Endodermal cell (in vitro differentiated cells): ENCODE results near the gene OLFML3. TPM values are rescaled to one million over a fixed set of nuclear protein-coding genes. Genes with fewer than 3 reads are reported as not detected.

Source experiments
- DNase-seq: peaks from one replicate; pipeline ENCODE4 v3.0.0-alpha.2; 2017
- H3K27ac ChIP-seq: 2 replicates; pipeline ENCODE4 v1.5.1; 2013; ENCODE audit warnings: mild to moderate bottlenecking, low read depth, low read length, moderate library complexity
- H3K27me3 ChIP-seq: 2 replicates; pipeline ENCODE4 v1.6.1; 2013; ENCODE audit warnings: mild to moderate bottlenecking, low read length, moderate library complexity; ENCODE audit not compliant: insufficient read depth, control insufficient read depth, poor library complexity, severe bottlenecking
- H3K36me3 ChIP-seq: 2 replicates; pipeline ENCODE4 v1.7.0; 2013; ENCODE audit warnings: mild to moderate bottlenecking, low read length, moderate library complexity; ENCODE audit not compliant: control insufficient read depth, insufficient read depth
- H3K4me1 ChIP-seq: one replicate; pipeline ENCODE4 v1.7.0; 2013; ENCODE audit warnings: low read length; ENCODE audit not compliant: control insufficient read depth, insufficient read depth
- H3K4me3 ChIP-seq: 2 replicates; pipeline ENCODE4 v1.5.1; 2013; ENCODE audit warnings: mild to moderate bottlenecking, low read length, moderate library complexity
- H3K9ac ChIP-seq: 2 replicates; pipeline ENCODE4 v1.6.1; 2013; ENCODE audit warnings: mild to moderate bottlenecking, low read length, moderate library complexity; ENCODE audit not compliant: poor library complexity, severe bottlenecking; ENCODE audit errors: extremely low read depth
- H3K9me3 ChIP-seq: 2 replicates; pipeline ENCODE4 v1.6.1; 2013; ENCODE audit warnings: mild to moderate bottlenecking, low read length, moderate library complexity; ENCODE audit not compliant: control insufficient read depth
- H3K27ac Mint-ChIP-seq: 2 replicates; pipeline ENCODE4 v1.8.0; 2020; ENCODE audit warnings: mixed read lengths
- H3K27me3 Mint-ChIP-seq: 2 replicates; pipeline ENCODE4 v1.8.0; 2021; ENCODE audit warnings: mild to moderate bottlenecking, mixed read lengths; ENCODE audit not compliant: insufficient read depth
- H3K36me3 Mint-ChIP-seq: 2 replicates; pipeline ENCODE4 v1.8.0; 2020; ENCODE audit warnings: low read depth, mixed read lengths
- H3K4me1 Mint-ChIP-seq: 2 replicates; pipeline ENCODE4 v1.8.0; 2020; ENCODE audit warnings: mixed read lengths
- H3K4me3 Mint-ChIP-seq: 2 replicates; pipeline ENCODE4 v1.8.0; 2020; ENCODE audit warnings: mild to moderate bottlenecking, moderate library complexity, mixed read lengths
- H3K9me3 Mint-ChIP-seq: 2 replicates; pipeline ENCODE4 v1.8.0; 2020; ENCODE audit warnings: mild to moderate bottlenecking, mixed read lengths
- CTCF ChIP-seq: fragments of 200-600 bp; sonication (generic); conservative IDR thresholded peaks from 2 replicates; pipeline ENCODE4 v1.5.0; 2021; ENCODE audit warnings: antibody characterized with exemption, mild to moderate bottlenecking
- WGBS, 2 experiments: methylation state at CpG; one replicate each; pipeline versions ENCODE4 v1.1.5 to v1.1.7; 2013; ENCODE audit warnings: missing lambda C conversion rate in 2 of 2, mixed read lengths in 1 of 2; ENCODE audit not compliant: insufficient coverage in 1 of 2, insufficient read length in 1 of 2; 5-methylcytosine and 5-hydroxymethylcytosine counted together
- total RNA-seq, 2 donors: library from RNA; stranded (reverse); fragmentation: NEBNext Ultra II Directional in 1 of 2; extraction: Animal tissue kit (Norgen Biotek cat#: 25700) in 1 of 2; gene quantifications; 2 replicates in 1 of 2; 3 replicates in 1 of 2; pipeline ENCODE4 v1.2.1, GENCODE V29; 2021

OLFML3 gene
- total RNA-seq, 2 donors from 2014 or later: 4.3 to 14.8 TPM

- WGBS, 2 experiments: 95 to 100% methylated on average over 3 to 5 of the region's 5 CpGs
- H3K27me3 ChIP-seq: no peaks in the 10 kb centered on the region
- no peak for TF ChIP-seq CTCF
- peaks cover 2% of the 10 kb centered on the region for H3K9me3 Mint-ChIP-seq
- peaks cover 3% of the 10 kb centered on the region for H3K9me3 ChIP-seq
- H3K27ac ChIP-seq: no peak overlapping the region
- no peak overlapping the region for H3K9ac ChIP-seq
- no peak overlapping the region for H3K27ac Mint-ChIP-seq
- H3K4me3 ChIP-seq: no peak overlapping the region
- H3K36me3 ChIP-seq: no peaks in the 10 kb centered on the region
- H3K4me1 Mint-ChIP-seq: peaks cover 54% of the 10 kb centered on the region
- no peak for DNase-seq
- H3K27me3 Mint-ChIP-seq: no peaks in the 10 kb centered on the region
- no peak overlapping the region for H3K4me3 Mint-ChIP-seq
- H3K4me1 ChIP-seq: peaks cover 3% of the 10 kb centered on the region
- H3K36me3 Mint-ChIP-seq: peaks cover 4% of the 10 kb centered on the region
These were observed 44.7 kb upstream of the OLFML3 start for GRCh38 chr1:113934511-113935055.

DNA sequence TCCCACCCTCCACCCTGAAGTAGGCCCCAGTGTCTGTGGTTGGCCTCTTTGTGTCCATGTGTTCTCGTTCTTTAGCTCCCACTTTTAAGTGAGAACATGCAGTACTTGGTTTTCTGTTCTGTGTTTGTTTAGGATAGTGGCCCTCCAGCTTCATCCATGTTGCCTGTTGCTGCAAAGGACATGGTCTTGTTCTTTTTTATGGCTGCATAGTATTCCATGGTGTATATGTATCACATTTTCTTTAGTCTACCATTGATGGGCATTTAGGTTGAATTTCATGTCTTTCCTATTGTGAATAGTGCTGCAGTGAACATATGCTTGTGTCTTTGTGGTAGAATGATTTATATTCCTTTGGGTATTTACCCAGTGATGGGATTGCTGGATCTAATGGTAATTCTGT, 44.1 kb upstream of the OLFML3 start:
- peaks cover 3% of the 10 kb centered on the region for H3K4me1 ChIP-seq
- no peak for DNase-seq
- H3K9ac ChIP-seq: no peak overlapping the region
- peaks cover 3% of the 10 kb centered on the region for H3K9me3 ChIP-seq
- TF ChIP-seq CTCF: no peak
- H3K4me1 Mint-ChIP-seq: peaks cover 58% of the 10 kb centered on the region
- no peaks in the 10 kb centered on the region for H3K27me3 ChIP-seq
- H3K27ac ChIP-seq: no peak overlapping the region
- peaks cover 4% of the 10 kb centered on the region for H3K36me3 Mint-ChIP-seq
- no peaks in the 10 kb centered on the region for H3K36me3 ChIP-seq
- peaks cover 2% of the 10 kb centered on the region for H3K9me3 Mint-ChIP-seq
- H3K4me3 ChIP-seq: no peak overlapping the region
- WGBS, 2 experiments: 80 to 100% methylated on average over 1 of the region's 1 CpG
- H3K27ac Mint-ChIP-seq: no peak overlapping the region
- H3K4me3 Mint-ChIP-seq: no peak overlapping the region
- H3K27me3 Mint-ChIP-seq: no peaks in the 10 kb centered on the region

DNA sequence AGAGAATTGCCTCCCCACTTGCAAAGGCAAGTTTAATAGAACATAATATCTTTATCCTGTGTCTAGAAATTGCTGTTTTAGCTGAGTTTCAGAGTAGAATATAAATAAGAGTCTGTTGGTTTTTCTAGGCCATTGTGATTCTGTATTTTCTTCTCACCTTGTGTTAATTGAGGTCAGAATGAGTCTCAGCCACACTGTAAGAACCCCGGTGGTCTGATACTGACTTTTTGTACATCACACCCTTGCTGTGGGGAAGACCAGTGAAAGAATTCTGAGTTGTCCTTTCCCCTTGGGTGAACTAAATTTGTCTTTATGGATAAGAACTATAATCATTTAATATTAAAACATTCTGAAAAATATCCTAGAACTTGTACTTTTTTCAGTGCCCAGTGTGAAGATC, 43.3 kb upstream of the OLFML3 start:
- H3K4me1 ChIP-seq: peaks cover 7% of the 10 kb centered on the region
- Mint-ChIP-seq H3K36me3 (peaks cover 9% of the 10 kb centered on the region), H3K27ac (no peak overlapping the region), H3K4me3 (no peak overlapping the region), H3K27me3 (no peaks in the 10 kb centered on the region), H3K4me1 (peaks cover 60% of the 10 kb centered on the region), H3K9me3 (peaks cover 2% of the 10 kb centered on the region)
- no peak overlapping the region for H3K4me3 ChIP-seq
- no peak overlapping the region for H3K27ac ChIP-seq
- 90% methylated on average over 1 of the region's 1 CpG; no CpG with 5 or more reads in 1 of the 2 experiments for WGBS, 2 experiments
- no peak overlapping the region for H3K9ac ChIP-seq
- no peak for TF ChIP-seq CTCF
- peaks cover 7% of the 10 kb centered on the region for H3K36me3 ChIP-seq
- peaks cover 3% of the 10 kb centered on the region for H3K9me3 ChIP-seq
- H3K27me3 ChIP-seq: no peaks in the 10 kb centered on the region
- DNase-seq: no peak
